Ovary (tissue), 9 donors: Measurements from ENCODE around the gene ZNF33A. TPM values are rescaled to one million over a fixed set of nuclear protein-coding genes. Genes with fewer than 3 reads are reported as not detected.
"Not testable (repeated sequence)": the region's sequence is repeated elsewhere in the genome, so short reads cannot be mapped to it uniquely, and the experiment has no call there.

Experiments used
- DNase-seq, 5 donors: peaks; one replicate each; pipeline ENCODE4 v3.0.0-alpha.2; 2019 to 2020
- H3K27ac ChIP-seq, 2 donors: fragments of 200-600 bp; one replicate each; pipeline versions ENCODE4 v1.5.1 to v1.8.0; 2019 to 2022
- H3K27me3 ChIP-seq: fragments of 200-600 bp; one replicate; pipeline ENCODE4 v1.8.0; 2022
- H3K36me3 ChIP-seq: fragments of 200-600 bp; sonication (generic); one replicate; pipeline ENCODE4 v1.5.1; 2019
- H3K4me1 ChIP-seq: one replicate; pipeline ENCODE4 v1.8.1; 2013; ENCODE audit warnings: mild to moderate bottlenecking, moderate library complexity; ENCODE audit not compliant: insufficient read depth
- H3K4me3 ChIP-seq: fragments of 200-600 bp; sonication (generic); one replicate; pipeline ENCODE4 v1.5.1; 2017
- H3K9me3 ChIP-seq, 2 donors: fragments of 200-600 bp in 1 of 2; sonication (generic) in 1 of 2; one replicate each; pipeline versions ENCODE4 v1.5.1 to v1.8.1; 2013 to 2019; ENCODE audit warnings: mild to moderate bottlenecking in 1 of 2, moderate library complexity in 1 of 2
- CTCF ChIP-seq, 3 donors: fragments of 450-650 bp in 2 of 3; fragments of 200-600 bp in 1 of 3; IDR thresholded peaks; one replicate each; pipeline versions ENCODE4 v1.5.1 to v1.8.0; 2016 to 2022; ENCODE audit warnings: antibody characterized with exemption in 3 of 3, mild to moderate bottlenecking in 1 of 3
- EP300 ChIP-seq: sonication (generic); formaldehyde crosslinking; IDR thresholded peaks from one replicate; pipeline ENCODE4 v1.6.1; 2017; ENCODE audit warnings: antibody characterized with exemption
- POLR2A ChIP-seq: fragments of 450-650 bp; IDR thresholded peaks from one replicate; pipeline ENCODE4 v1.6.1; 2017; ENCODE audit warnings: antibody characterized with exemption, mild to moderate bottlenecking, moderate library complexity
- WGBS, 3 donors: extraction: QIAGEN DNeasy Blood & Tissue Kit in 1 of 3; methylation state at CpG; one replicate each; pipeline versions ENCODE4 v1.1.5 to v1.1.7; 2013 to 2017; 5-methylcytosine and 5-hydroxymethylcytosine counted together
- intact Hi-C, 4 donors: fragments of 100-400 bp; cut with DNase I; formaldehyde crosslinking; loops; one replicate each; pipeline versions ENCODE4 v1.11.0 to v1.15.1; 2022 to 2023
- polyA plus RNA-seq, 2 donors: library from polyadenylated mRNA; stranded (reverse); fragments of 200-250 nt in 1 of 2; fragments of 350-450 nt in 1 of 2; fragmentation: Illumina TruSeq in 1 of 2; extraction: RNeasy Lipid Tissue Mini Kit (QIAGEN cat#74804) in 1 of 2; gene quantifications; one replicate each; pipeline ENCODE4 v1.2.3, GENCODE V29; 2013 to 2014
- total RNA-seq, 7 donors: library from RNA; depleted of rRNA in 2 of 7; stranded (reverse); fragments of >200 nt in 2 of 7; fragmentation: NEBNext Ultra II Directional in 3 of 7; extraction: Animal tissue kit (Norgen Biotek cat#: 25700) in 3 of 7; gene quantifications; one replicate each; pipeline versions ENCODE4 v1.1.0 to v1.2.4, GENCODE V29; 2016 to 2023
- donor health status: DM: no; HTN: no; CAD: no; lungs with moderate emphysema.
- donor health status: DM: no; HTN: no; CAD: no.
- donor health status: Bipolar disorder and iron deficiency.
- donor health status: DM: yes; HTN: yes; CAD: no.
- donor health status: DM: no; HTN: no; CAD: no.
- donor health status: DM: yes; HTN: yes; CAD: no.

Gene ZNF33A
- total and polyA plus RNA-seq, 9 donors = 13.4 to 36.3 (median 28.0) TPM

- H3K36me3 ChIP-seq = no peaks in the 10 kb centered on the region
- H3K9me3 ChIP-seq = no peaks in the 10 kb centered on the region
- no peak overlapping the region for H3K27ac ChIP-seq
- DNase-seq = no peak
- H3K27me3 ChIP-seq = no peaks in the 10 kb centered on the region
- no peak overlapping the region for H3K4me3 ChIP-seq
- 85 to 91% (median 91%) methylated on average over 8 of the region's 8 CpGs for WGBS, 3 donors
- intact Hi-C loops = no loop called here
- TF ChIP-seq POLR2A = no peak
- TF ChIP-seq CTCF (IDR thresholded peaks at IDR 0.05) = no peak
- TF ChIP-seq EP300 = no peak
- no peaks in the 10 kb centered on the region for H3K4me1 ChIP-seq
These were observed 60.0 kb downstream of the ZNF33A start for GRCh38 chr10:38070501-38070900.

GRCh38 chr10:38072552-38072951 lies 62.1 kb downstream of the ZNF33A start:
- Histone ChIP-seq H3K36me3 (no peaks in the 10 kb centered on the region), H3K4me1 (no peaks in the 10 kb centered on the region), H3K4me3 (no peak overlapping the region), H3K9me3 (peaks cover 0 to 7% of the 10 kb centered on the region in 2 donors), H3K27me3 (no peaks in the 10 kb centered on the region), H3K27ac (no peak overlapping the region)
- TF ChIP-seq EP300 = no peak
- DNase-seq = no peak
- intact Hi-C loops = no loop called here

GRCh38 chr10:38076687-38077086 lies 66.2 kb downstream of the ZNF33A start:
- Histone ChIP-seq H3K9me3 (peaks cover 0 to 7% of the 10 kb centered on the region in 2 donors), H3K27me3 (no peaks in the 10 kb centered on the region), H3K36me3 (no peaks in the 10 kb centered on the region), H3K4me3 (no peak overlapping the region), H3K27ac (no peak overlapping the region), H3K4me1 (no peaks in the 10 kb centered on the region)
- DNase-seq = no peak
- intact Hi-C loops = no loop called here
- no peak for TF ChIP-seq CTCF (IDR thresholded peaks at IDR 0.05)
- no peak for TF ChIP-seq EP300
- TF ChIP-seq POLR2A = no peak
- 58 to 81% (median 73%) methylated on average over 2 of the region's 2 CpGs for WGBS, 3 donors

- not testable (repeated sequence) for H3K27me3 ChIP-seq, H3K27ac ChIP-seq, H3K4me1 ChIP-seq, H3K4me3 ChIP-seq, H3K9me3 ChIP-seq, H3K36me3 ChIP-seq
- 87 to 90% (median 88%) methylated on average over 15 of the region's 15 CpGs for WGBS, 3 donors
- intact Hi-C loops = loop anchor here in 2 of 4 donors (10.0 kb wide), 2 partner anchors 119 to 239 kb away; partner anchors contain the start of genes ZNF248 (in 1 of the 2) and ZNF25 (in 1 of the 2)
- DNase-seq = peak in 3 of 5 donors; percentile 21 to 35 (median 34)
These were observed 82.8 kb downstream of the ZNF33A start for GRCh38 chr10:38093318-38093717.

GRCh38 chr10:38093816-38094157 lies 83.3 kb downstream of the ZNF33A start:
- no peaks in the 10 kb centered on the region for H3K27me3 ChIP-seq
- H3K4me1 ChIP-seq = peaks cover 5% of the 10 kb centered on the region
- H3K27ac ChIP-seq = peak overlapping the region in 1 of 2 donors; percentile 8
- no peak for DNase-seq
- intact Hi-C loops = loop anchor here in 2 of 4 donors (10.0 kb wide), 2 partner anchors 119 to 239 kb away; partner anchors contain the start of genes ZNF248 (in 1 of the 2) and ZNF25 (in 1 of the 2)
- TF ChIP-seq POLR2A = peak; percentile 11
- no peak for TF ChIP-seq CTCF (IDR thresholded peaks at IDR 0.05)
- no peak for TF ChIP-seq EP300
- H3K4me3 ChIP-seq = peak overlapping the region; percentile 95
- H3K9me3 ChIP-seq = no peaks in the 10 kb centered on the region
- no peaks in the 10 kb centered on the region for H3K36me3 ChIP-seq
- 3 to 6% (median 4%) methylated on average over 16 of the region's 16 CpGs for WGBS, 3 donors
